HUDEP-2 (cell line): ENCODE results near the gene MTPN.

ENCODE experiments used
- DNase-seq, 76 experiments: peaks; one replicate each; lab custom pipeline; 2025; ENCODE audit not compliant: unreplicated experiment in 76 of 76; lab: John Stamatoyannopoulos, UW

Gene MTPN

GRCh38 chr7:135990258-135990657 lies 13.1 kb upstream of the MTPN start:
- no peak for DNase-seq

GRCh38 chr7:135981958-135982646 lies 4.9 kb upstream of the MTPN start:
- no peak for DNase-seq

GRCh38 chr7:135980665-135981180 lies 3.6 kb upstream of the MTPN start:
- DNase-seq = no peak

- no peak for DNase-seq
Observed at GRCh38 chr7:135980012-135980551, 2.9 kb upstream of the MTPN start.

GRCh38 chr7:135979471-135980011 lies 2.4 kb upstream of the MTPN start:
- no peak for DNase-seq

- no peak for DNase-seq
Observed at GRCh38 chr7:135978624-135979023, 1.5 kb upstream of the MTPN start.

- no peak for DNase-seq
Observed at GRCh38 chr7:135977742-135978066, 545 bp upstream of the MTPN start.

GRCh38 chr7:135976312-135977006 lies 700 bp downstream of the MTPN start:
- peak in 7 of 76 experiments; percentile 1 to 16 (median 10) for DNase-seq

- no peak for DNase-seq
Observed at GRCh38 chr7:135975166-135975565, 2.0 kb downstream of the MTPN start.

- DNase-seq = no peak
Observed at GRCh38 chr7:135974667-135975066, 2.5 kb downstream of the MTPN start.

GRCh38 chr7:135971366-135971725 lies 5.8 kb downstream of the MTPN start:
- no peak for DNase-seq

GRCh38 chr7:135970682-135971365 lies 6.3 kb downstream of the MTPN start:
- no peak for DNase-seq

- DNase-seq = no peak
Observed at GRCh38 chr7:135970045-135970444, 7.1 kb downstream of the MTPN start.

GRCh38 chr7:135966341-135967043 lies 10.7 kb downstream of the MTPN start:
- DNase-seq = no peak

- no peak for DNase-seq
Observed at GRCh38 chr7:135965602-135966001, 11.6 kb downstream of the MTPN start.

GRCh38 chr7:135964791-135965190 lies 12.4 kb downstream of the MTPN start:
- DNase-seq = no peak

- no peak for DNase-seq
Observed at GRCh38 chr7:135964274-135964673, 12.9 kb downstream of the MTPN start.

GRCh38 chr7:135962802-135963201 lies 14.4 kb downstream of the MTPN start:
- DNase-seq = no peak

GRCh38 chr7:135960709-135961451 lies 16.3 kb downstream of the MTPN start:
- no peak for DNase-seq
